IMR-90 (cell line): Measurements from ENCODE around the gene WDR81.

Experiments used
- BHLHE40 ChIP-seq: fragments of 150-350 bp; IDR thresholded peaks from 2 replicates; pipeline ENCODE4 v1.6.1; 2016; ENCODE audit warnings: mild to moderate bottlenecking, low read depth, low read length
- CEBPB ChIP-seq: IDR thresholded peaks from 2 replicates; pipeline ENCODE4 v1.6.1; 2012; ENCODE audit warnings: low read depth, low read length, improper control_type of control experiment
- CHD1 ChIP-seq: IDR thresholded peaks from 2 replicates; pipeline ENCODE4 v1.6.1; 2012; ENCODE audit warnings: low read depth, low read length, improper control_type of control experiment
- CTCF ChIP-seq: conservative IDR thresholded peaks from 2 replicates; pipeline ENCODE4 v1.5.1; 2012; ENCODE audit warnings: mild to moderate bottlenecking, low read depth, low read length, improper control_type of control experiment
- MAFK ChIP-seq: IDR thresholded peaks from 2 replicates; pipeline ENCODE4 v1.6.1; 2012; ENCODE audit warnings: low read depth, low read length, improper control_type of control experiment
- MAZ ChIP-seq: IDR thresholded peaks from 2 replicates; pipeline ENCODE4 v1.6.1; 2012; ENCODE audit warnings: low read depth, mild to moderate bottlenecking, low read length, improper control_type of control experiment, moderate library complexity, borderline replicate concordance
- POLR2A ChIP-seq: IDR thresholded peaks from 2 replicates; pipeline ENCODE4 v1.6.1; 2012; ENCODE audit warnings: mild to moderate bottlenecking, low read depth, low read length
- RAD21 ChIP-seq: IDR thresholded peaks from 2 replicates; pipeline ENCODE4 v1.6.1; 2012; ENCODE audit warnings: low read length, improper control_type of control experiment
- RCOR1 ChIP-seq: IDR thresholded peaks from 2 replicates; pipeline ENCODE4 v1.6.1; 2012; ENCODE audit warnings: mild to moderate bottlenecking, low read length, improper control_type of control experiment; ENCODE audit not compliant: insufficient replicate concordance
- RFX5 ChIP-seq: IDR thresholded peaks from 2 replicates; pipeline ENCODE4 v1.8.0; 2012; ENCODE audit warnings: low read depth, mild to moderate bottlenecking, low read length, moderate library complexity
- SMC3 ChIP-seq: fragments of 150-350 bp; IDR thresholded peaks from 2 replicates; pipeline ENCODE4 v1.6.1; 2016; ENCODE audit warnings: low read depth, mild to moderate bottlenecking, antibody characterized with exemption, low read length, moderate library complexity
- TF ChIP-seq, protein P1 (sequence below): fragments of 150-350 bp; IDR thresholded peaks from 2 replicates; pipeline ENCODE4 v1.6.1; 2017; ENCODE audit warnings: mild to moderate bottlenecking, antibody characterized with exemption, low read length, low read depth
- TF ChIP-seq, protein P2 (sequence below): fragments of 150-350 bp; IDR thresholded peaks from 2 replicates; pipeline ENCODE4 v1.6.1; 2016; ENCODE audit warnings: low read depth, mild to moderate bottlenecking, low read length, moderate library complexity, borderline replicate concordance

- TF ChIP-seq RCOR1 (no peak), CTCF (no peak), RFX5 (no peak), CEBPB (no peak), BHLHE40 (no peak), MAFK (no peak), POLR2A (no peak), MAZ (no peak), SMC3 (no peak), RAD21 (no peak), CHD1 (no peak)
- TF ChIP-seq, protein P1, sequence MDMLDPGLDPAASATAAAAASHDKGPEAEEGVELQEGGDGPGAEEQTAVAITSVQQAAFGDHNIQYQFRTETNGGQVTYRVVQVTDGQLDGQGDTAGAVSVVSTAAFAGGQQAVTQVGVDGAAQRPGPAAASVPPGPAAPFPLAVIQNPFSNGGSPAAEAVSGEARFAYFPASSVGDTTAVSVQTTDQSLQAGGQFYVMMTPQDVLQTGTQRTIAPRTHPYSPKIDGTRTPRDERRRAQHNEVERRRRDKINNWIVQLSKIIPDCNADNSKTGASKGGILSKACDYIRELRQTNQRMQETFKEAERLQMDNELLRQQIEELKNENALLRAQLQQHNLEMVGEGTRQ: no peak
- TF ChIP-seq, protein P2, sequence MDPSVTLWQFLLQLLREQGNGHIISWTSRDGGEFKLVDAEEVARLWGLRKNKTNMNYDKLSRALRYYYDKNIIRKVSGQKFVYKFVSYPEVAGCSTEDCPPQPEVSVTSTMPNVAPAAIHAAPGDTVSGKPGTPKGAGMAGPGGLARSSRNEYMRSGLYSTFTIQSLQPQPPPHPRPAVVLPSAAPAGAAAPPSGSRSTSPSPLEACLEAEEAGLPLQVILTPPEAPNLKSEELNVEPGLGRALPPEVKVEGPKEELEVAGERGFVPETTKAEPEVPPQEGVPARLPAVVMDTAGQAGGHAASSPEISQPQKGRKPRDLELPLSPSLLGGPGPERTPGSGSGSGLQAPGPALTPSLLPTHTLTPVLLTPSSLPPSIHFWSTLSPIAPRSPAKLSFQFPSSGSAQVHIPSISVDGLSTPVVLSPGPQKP: no peak
Measured at GRCh38 chr17:1695365-1695764, 29.1 kb upstream of the WDR81 start.
